Suprapubic skin (tissue), 3 donors: Measurements from ENCODE around the gene SMG6.

Source experiments
- POLR2A ChIP-seq, 2 donors: fragments of 450-650 bp; IDR thresholded peaks; one replicate each; pipeline ENCODE4 v1.6.1; 2017; ENCODE audit warnings: antibody characterized with exemption in 2 of 2, mild to moderate bottlenecking in 2 of 2, moderate library complexity in 2 of 2
- TF ChIP-seq, protein P1 (sequence below), 2 donors: fragments of 200-600 bp in 1 of 2; fragments of 450-650 bp in 1 of 2; sonication (generic) in 1 of 2; IDR thresholded peaks; one replicate each; pipeline ENCODE4 v1.5.1; 2016 to 2019; ENCODE audit warnings: antibody characterized with exemption in 2 of 2, mild to moderate bottlenecking in 1 of 2, moderate library complexity in 1 of 2

DNA sequence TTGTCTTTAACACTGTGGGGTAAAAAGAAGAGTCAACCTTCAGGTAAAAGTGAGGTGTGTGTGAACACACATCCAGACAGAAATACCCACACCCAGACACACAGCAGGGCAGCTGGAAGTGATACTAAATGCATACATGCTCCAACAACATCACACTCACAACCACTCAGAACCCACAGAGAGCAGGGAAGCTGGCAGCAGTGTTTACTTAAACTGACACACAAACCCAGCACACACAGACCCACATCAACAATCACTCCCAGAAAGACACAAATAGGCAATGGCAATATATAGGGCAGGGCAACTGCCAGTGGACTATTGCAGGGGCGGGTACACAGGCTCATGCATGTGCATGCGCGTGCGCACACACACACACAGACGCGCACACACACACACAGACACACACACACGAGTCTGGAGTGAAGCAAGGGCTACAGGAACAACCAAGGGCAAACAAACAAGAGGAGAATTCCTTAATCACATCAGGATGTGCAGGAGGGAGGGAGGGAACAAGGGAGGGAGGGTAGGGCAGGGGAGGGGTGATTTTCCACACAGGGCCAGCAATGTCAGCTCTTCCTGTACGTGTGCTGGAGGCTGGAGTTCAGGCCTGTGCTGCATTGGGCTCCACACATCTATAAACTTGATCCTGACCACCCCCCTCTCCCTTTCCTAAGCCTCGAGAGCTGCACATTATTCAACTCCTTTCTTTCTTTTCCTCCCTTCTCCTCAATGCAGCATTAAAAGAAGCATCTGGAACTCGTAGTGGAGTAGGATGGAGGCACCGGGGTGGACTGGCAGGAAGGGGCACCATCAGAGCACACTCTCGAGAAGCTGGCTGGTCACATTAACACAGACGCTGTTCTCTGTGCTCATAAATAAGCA, 218.6 kb downstream of the SMG6 start:
- TF ChIP-seq, protein P1, sequence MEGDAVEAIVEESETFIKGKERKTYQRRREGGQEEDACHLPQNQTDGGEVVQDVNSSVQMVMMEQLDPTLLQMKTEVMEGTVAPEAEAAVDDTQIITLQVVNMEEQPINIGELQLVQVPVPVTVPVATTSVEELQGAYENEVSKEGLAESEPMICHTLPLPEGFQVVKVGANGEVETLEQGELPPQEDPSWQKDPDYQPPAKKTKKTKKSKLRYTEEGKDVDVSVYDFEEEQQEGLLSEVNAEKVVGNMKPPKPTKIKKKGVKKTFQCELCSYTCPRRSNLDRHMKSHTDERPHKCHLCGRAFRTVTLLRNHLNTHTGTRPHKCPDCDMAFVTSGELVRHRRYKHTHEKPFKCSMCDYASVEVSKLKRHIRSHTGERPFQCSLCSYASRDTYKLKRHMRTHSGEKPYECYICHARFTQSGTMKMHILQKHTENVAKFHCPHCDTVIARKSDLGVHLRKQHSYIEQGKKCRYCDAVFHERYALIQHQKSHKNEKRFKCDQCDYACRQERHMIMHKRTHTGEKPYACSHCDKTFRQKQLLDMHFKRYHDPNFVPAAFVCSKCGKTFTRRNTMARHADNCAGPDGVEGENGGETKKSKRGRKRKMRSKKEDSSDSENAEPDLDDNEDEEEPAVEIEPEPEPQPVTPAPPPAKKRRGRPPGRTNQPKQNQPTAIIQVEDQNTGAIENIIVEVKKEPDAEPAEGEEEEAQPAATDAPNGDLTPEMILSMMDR (IDR thresholded peaks at IDR 0.05), result no peak
- no peak for TF ChIP-seq POLR2A (IDR thresholded peaks at IDR 0.05)
